Thyroid gland (tissue), 4 donors: ENCODE results near the gene TP53I13. TPM values are rescaled to one million over a fixed set of nuclear protein-coding genes. Genes with fewer than 3 reads are reported as not detected.

Experiments used
- DNase-seq, 2 donors: peaks; one replicate each; pipeline ENCODE4 v3.0.0-alpha.2; 2019
- H3K27ac ChIP-seq, 3 donors: fragments of 200-600 bp; sonication (generic); 1 replicate in 2 of 3; 2 replicates in 1 of 3; pipeline ENCODE4 v1.5.1; 2016 to 2019; ENCODE audit warnings: mild to moderate bottlenecking in 1 of 3, moderate library complexity in 1 of 3
- H3K27me3 ChIP-seq: fragments of 200-600 bp; sonication (generic); one replicate; pipeline ENCODE4 v1.5.1; 2019
- H3K36me3 ChIP-seq, 2 donors: fragments of 200-600 bp; sonication (generic); one replicate each; pipeline ENCODE4 v1.5.1; 2016 to 2019
- H3K4me1 ChIP-seq, 2 donors: fragments of 200-600 bp; sonication (generic); one replicate each; pipeline ENCODE4 v1.5.1; 2017 to 2019
- H3K4me3 ChIP-seq, 3 donors: fragments of 200-600 bp; sonication (generic); replicated peaks in 1 of 3; 1 replicate in 2 of 3; 2 replicates in 1 of 3; pipeline ENCODE4 v1.5.1; 2016; ENCODE audit warnings: mild to moderate bottlenecking in 1 of 3
- H3K9me3 ChIP-seq: fragments of 200-600 bp; sonication (generic); one replicate; pipeline ENCODE4 v1.5.1; 2017
- POLR2A ChIP-seq, 2 donors: fragments of 450-650 bp; IDR thresholded peaks; one replicate each; pipeline ENCODE4 v1.6.1; 2017; ENCODE audit warnings: antibody characterized with exemption in 2 of 2, mild to moderate bottlenecking in 2 of 2, moderate library complexity in 1 of 2
- WGBS, 2 donors: methylation state at CpG; one replicate each; pipeline ENCODE4 v1.1.5; 2017; 5-methylcytosine and 5-hydroxymethylcytosine counted together
- intact Hi-C: fragments of 100-400 bp; cut with DNase I; formaldehyde crosslinking; loops from one replicate; pipeline ENCODE4 v1.15.1; 2023
- total RNA-seq, 4 donors: library from RNA; depleted of rRNA; stranded (reverse); fragments of >200 nt; gene quantifications; one replicate each; pipeline ENCODE4 v1.2.3, GENCODE V29; 2016
- TF ChIP-seq, protein P1 (sequence below), 6 experiments: fragments of 200-600 bp in 3 of 6; fragments of 450-650 bp in 3 of 6; sonication (generic) in 3 of 6; IDR thresholded peaks; one replicate each; pipeline ENCODE4 v1.5.1; 2016 to 2019; ENCODE audit warnings: antibody characterized with exemption in 6 of 6, mild to moderate bottlenecking in 2 of 6, inconsistent platforms in 1 of 6, moderate library complexity in 1 of 6

TP53I13 gene
- total RNA-seq, 4 donors from 2014 or later: 54.7 to 79.0 (median 57.4) TPM

DNA sequence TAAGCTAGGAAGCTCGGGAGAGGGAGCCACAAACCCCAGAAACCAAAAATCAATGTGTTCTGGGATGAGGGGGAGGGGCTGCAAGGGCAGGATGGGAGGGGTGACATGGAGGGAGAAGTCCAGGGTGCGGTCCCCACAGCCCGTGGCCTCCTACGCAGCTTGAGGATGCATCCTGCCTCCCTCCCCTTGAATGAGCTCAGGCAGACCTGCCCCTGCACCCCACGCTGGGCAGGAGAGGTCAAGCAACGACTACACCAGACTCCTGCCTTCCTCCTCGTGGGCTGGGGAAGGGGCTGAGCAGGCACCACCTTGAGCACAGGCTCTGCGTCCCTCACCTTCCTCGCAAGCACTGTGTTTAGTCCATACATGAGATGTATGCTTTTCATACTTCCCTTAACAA lies 28.3 kb downstream of the TP53I13 start:
- TF ChIP-seq, protein P1, sequence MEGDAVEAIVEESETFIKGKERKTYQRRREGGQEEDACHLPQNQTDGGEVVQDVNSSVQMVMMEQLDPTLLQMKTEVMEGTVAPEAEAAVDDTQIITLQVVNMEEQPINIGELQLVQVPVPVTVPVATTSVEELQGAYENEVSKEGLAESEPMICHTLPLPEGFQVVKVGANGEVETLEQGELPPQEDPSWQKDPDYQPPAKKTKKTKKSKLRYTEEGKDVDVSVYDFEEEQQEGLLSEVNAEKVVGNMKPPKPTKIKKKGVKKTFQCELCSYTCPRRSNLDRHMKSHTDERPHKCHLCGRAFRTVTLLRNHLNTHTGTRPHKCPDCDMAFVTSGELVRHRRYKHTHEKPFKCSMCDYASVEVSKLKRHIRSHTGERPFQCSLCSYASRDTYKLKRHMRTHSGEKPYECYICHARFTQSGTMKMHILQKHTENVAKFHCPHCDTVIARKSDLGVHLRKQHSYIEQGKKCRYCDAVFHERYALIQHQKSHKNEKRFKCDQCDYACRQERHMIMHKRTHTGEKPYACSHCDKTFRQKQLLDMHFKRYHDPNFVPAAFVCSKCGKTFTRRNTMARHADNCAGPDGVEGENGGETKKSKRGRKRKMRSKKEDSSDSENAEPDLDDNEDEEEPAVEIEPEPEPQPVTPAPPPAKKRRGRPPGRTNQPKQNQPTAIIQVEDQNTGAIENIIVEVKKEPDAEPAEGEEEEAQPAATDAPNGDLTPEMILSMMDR (IDR thresholded peaks at IDR 0.05): no peak
- TF ChIP-seq POLR2A (IDR thresholded peaks at IDR 0.05): no peak
- H3K27me3 ChIP-seq: no peaks in the 10 kb centered on the region
- H3K9me3 ChIP-seq: no peaks in the 10 kb centered on the region
- WGBS, 2 donors: 59 to 77% methylated on average over 8 to 9 of the region's 9 CpGs
- no peaks in the 10 kb centered on the region for H3K36me3 ChIP-seq
- no peak for DNase-seq
- intact Hi-C loops: no loop called here
- H3K27ac ChIP-seq: no peak overlapping the region
- no peak overlapping the region for H3K4me3 ChIP-seq
- peaks cover 12 to 17% of the 10 kb centered on the region in 2 donors for H3K4me1 ChIP-seq

DNA sequence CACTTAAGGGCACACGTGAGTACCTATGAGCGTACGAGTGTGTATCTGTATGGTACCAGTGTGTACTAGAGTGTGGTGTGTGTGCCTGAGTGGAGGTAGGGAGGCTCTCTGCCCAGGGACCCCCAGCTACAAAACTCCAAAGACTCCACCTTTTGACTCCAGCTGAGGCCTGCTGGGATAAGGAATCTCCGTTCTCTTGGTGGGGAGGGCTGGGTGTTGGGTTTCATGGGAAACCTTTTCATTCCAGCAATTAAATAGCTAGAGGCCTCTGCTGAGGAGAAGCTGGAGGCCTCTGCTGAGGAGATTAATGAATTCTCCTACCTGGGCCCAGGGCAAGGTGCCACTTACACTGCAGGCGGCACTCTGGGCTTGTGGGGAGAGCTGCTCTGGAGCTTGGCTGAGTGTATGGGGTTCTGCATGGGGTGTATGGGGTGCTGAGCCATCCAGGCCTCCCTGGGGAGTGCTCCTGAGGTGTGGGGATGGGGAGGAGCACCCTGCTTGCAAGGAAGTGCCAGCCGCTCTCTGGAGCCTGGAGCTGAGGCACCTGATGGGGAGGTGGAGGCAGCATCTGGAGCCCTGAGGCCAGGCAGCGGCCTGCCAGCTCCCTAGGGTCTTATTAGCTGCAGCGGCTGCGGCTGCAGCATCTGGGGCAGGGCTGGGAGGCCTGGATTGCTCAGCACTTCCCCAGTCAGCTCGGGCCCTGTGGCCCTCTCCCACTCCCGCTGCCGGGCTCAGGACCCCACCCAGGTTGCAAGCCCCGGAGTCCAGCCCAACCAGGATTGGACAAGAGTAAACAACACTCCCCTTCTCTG lies 29.1 kb downstream of the TP53I13 start:
- WGBS, 2 donors: 67% methylated on average over 10 to 11 of the region's 13 CpGs
- Histone ChIP-seq H3K36me3 (no peaks in the 10 kb centered on the region), H3K27ac (no peak overlapping the region), H3K4me3 (no peak overlapping the region), H3K27me3 (no peaks in the 10 kb centered on the region), H3K4me1 (peaks cover 5 to 10% of the 10 kb centered on the region in 2 donors), H3K9me3 (no peaks in the 10 kb centered on the region)
- DNase-seq: no peak
- intact Hi-C loops: no loop called here
- TF ChIP-seq, protein P1 (IDR thresholded peaks at IDR 0.05): no peak
- TF ChIP-seq POLR2A (IDR thresholded peaks at IDR 0.05): no peak

DNA sequence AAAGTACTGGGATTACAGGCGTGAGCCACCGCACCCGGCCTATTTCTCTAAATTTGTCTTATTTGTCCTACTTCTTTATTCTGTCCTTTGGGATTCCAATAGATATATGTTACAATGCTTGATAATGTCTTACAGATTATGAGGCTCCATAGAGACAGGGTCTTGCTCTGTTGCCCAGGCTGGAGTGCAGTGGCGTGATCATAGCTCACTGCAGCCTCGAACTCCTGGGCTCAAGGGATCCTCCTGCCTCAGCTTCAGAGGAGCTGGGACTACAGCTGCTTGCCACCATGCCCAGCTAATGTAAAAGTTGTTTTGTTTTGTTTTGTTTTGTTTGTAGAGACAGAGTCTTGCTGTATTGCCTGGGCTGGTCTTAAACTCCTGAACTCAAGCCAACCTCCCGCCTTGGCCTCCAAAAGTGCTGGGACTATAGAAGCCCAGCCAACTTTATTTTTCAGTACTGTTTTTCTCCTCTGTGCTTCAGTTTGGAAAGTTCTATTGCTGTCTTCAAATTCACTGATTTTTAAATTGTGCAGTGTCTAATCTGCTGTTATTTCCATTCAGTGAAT lies 34.7 kb downstream of the TP53I13 start:
- no peaks in the 10 kb centered on the region for H3K4me1 ChIP-seq
- TF ChIP-seq, protein P1 (IDR thresholded peaks at IDR 0.05): no peak
- no peak for TF ChIP-seq POLR2A (IDR thresholded peaks at IDR 0.05)
- H3K27me3 ChIP-seq: no peaks in the 10 kb centered on the region
- DNase-seq: no peak
- no peaks in the 10 kb centered on the region for H3K9me3 ChIP-seq
- 90 to 92% methylated on average over 6 of the region's 6 CpGs for WGBS, 2 donors
- H3K4me3 ChIP-seq: no peak overlapping the region
- intact Hi-C loops: no loop called here
- H3K36me3 ChIP-seq: no peaks in the 10 kb centered on the region
- H3K27ac ChIP-seq: no peak overlapping the region

DNA sequence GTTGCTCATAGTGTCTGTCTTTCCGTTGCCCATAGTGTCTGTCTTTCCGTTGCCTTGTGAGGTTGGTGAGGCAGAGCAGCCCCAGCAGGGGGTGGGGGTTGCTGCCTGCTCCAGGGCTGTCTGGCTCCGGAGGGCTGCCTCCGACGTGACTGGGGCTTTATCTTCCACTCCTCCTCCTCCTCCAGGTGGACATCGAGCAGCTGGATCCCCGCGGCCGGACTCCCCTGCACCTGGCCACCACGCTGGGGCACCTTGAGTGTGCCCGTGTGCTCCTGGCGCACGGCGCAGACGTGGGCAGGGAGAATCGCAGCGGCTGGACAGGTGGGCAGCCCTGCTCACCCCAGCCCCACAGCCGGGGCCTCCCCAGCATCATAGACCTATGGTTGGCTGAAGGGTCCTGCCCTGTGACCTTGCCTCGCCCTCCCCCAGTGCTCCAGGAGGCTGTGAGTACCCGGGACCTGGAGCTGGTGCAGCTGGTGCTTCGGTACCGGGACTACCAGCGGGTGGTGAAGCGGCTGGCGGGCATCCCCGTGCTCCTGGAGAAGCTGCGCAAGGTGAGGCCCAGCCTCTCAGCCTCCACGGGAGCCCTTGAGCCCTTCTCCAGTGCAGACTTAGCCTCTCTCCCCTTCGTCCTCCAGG lies 39.2 kb downstream of the TP53I13 start:
- DNase-seq: no peak
- Histone ChIP-seq H3K27me3 (no peaks in the 10 kb centered on the region), H3K4me1 (peaks cover 0 to 2% of the 10 kb centered on the region in 2 donors), H3K9me3 (no peaks in the 10 kb centered on the region), H3K4me3 (no peak overlapping the region), H3K27ac (no peak overlapping the region), H3K36me3 (no peaks in the 10 kb centered on the region)
- 85 to 92% methylated on average over 6 to 23 of the region's 29 CpGs for WGBS, 2 donors
- intact Hi-C loops: no loop called here
- TF ChIP-seq, protein P1 (IDR thresholded peaks at IDR 0.05): no peak

DNA sequence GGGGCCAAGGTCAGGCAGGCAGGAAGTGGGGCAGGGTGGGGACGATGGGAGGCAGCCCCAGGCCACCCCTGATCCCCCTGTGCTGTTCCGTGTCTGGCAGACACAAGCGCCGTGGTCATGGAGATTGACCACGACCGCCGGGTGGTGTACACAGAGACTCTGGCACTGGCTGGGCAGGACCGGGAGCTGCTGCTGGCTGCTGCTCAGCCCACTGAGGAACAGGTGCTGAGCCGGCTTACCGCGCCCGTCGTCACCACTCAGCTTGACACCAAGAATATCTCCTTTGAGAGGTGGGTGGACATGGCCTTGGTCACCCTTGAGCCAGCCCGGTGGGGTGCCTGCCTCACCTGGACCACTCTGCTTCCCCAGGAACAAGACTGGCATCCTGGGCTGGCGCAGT lies 40.5 kb downstream of the TP53I13 start:
- no peak overlapping the region for H3K4me3 ChIP-seq
- no peaks in the 10 kb centered on the region for H3K36me3 ChIP-seq
- no peak overlapping the region for H3K27ac ChIP-seq
- WGBS, 2 donors: 90 to 92% methylated on average over 2 to 14 of the region's 15 CpGs
- intact Hi-C loops: no loop called here
- H3K4me1 ChIP-seq: peaks cover 12% of the 10 kb centered on the region in 2 donors
- TF ChIP-seq, protein P1 (IDR thresholded peaks at IDR 0.05): no peak
- TF ChIP-seq POLR2A (IDR thresholded peaks at IDR 0.05): no peak
- no peak for DNase-seq
- H3K9me3 ChIP-seq: no peaks in the 10 kb centered on the region
- no peaks in the 10 kb centered on the region for H3K27me3 ChIP-seq
